TTC549 (cell line): ENCODE measurements around the gene KSR1.
"Not testable (repeated sequence)": the region's sequence is repeated elsewhere in the genome, so short reads cannot be mapped to it uniquely, and the experiment has no call there.

Source experiments
- FAIRE-seq: peaks from 2 replicates; lab custom pipeline; 2012; peaks lifted over from hg19 to GRCh38; lab: Jason Lieb, UNC

The KSR1 gene

DNA sequence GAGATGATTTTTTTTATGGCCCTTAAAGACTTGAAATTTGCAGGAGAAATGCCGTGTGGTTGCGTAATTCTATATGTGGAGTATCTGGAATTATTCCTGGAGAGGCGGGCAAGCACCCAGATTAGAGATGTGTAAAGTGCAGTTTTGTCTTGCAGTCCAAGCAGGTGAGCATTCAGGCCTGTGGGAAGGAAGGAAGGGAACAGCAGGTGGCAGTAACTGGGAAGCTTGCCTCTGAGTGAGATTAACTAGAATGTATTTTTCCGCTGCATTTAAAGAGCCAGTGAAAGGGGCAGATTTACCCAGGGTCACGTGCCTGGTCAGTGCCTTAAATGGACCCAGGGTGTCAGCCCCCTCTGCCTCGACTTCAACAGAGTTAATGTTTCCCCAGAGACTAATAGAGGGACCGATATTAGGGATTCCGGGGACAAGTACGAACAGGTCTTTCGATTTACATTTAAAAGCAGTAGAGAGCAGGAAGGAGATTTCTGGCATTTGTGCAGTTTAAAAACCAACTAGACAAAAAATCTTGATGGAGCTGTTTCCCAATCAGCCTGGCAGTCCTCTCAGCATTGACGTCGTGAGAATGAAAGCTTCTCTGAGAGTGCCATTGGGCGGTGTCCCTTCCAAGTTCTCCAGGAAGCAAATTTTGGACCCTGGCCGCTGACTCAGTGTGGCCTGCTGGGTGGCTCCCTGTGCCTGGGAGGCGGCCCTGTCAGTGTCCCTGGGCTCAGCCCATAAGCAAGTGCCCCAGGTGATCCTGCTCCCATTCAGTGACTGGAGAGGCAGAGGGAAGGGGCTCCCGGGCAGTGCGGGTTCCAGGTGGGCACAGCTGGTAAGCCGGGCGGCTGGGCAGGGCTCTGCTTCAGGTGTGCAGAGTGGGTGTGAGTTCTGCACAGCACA is 38.2 kb downstream of the KSR1 start:
- FAIRE-seq, result no peak

DNA sequence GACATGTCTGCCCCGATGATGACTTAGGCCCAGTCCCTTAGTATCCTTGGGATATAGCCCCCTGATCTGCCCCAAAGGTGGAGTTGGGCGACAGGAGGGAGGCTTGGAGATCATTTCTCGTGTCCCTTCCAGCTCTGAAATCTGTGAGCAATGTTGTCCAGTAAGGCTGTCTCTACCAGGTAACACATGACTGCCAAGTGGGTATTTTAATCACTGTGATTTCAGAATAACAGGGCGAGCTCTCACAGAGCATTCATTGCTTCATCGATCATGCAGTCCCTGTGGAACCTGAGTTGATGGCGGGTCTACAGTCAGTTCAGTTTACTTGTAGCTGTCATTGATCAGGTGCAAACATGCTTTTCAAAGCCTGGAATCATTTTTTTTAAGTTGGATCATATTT is 39.2 kb downstream of the KSR1 start:
- FAIRE-seq, result no peak

DNA sequence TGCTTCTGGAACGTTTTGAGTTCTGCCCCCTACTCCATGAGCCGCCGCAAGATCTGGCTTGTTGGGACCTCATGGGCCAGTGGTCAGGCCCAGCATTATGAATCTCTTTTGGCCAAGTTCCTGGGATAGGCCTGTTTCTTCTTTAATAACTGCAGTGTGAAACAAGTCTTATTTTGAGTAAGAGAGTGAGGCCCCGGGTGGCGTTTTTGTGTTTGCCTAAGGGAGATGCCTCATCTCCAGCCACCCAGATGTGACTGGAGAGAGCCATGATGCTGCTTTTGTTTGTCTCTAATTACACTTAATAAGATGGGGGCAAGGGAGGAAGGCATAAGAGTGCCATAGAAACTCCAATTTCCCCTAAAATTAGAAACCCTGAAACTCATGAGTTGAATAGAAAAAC is 39.8 kb downstream of the KSR1 start:
- no peak for FAIRE-seq

DNA sequence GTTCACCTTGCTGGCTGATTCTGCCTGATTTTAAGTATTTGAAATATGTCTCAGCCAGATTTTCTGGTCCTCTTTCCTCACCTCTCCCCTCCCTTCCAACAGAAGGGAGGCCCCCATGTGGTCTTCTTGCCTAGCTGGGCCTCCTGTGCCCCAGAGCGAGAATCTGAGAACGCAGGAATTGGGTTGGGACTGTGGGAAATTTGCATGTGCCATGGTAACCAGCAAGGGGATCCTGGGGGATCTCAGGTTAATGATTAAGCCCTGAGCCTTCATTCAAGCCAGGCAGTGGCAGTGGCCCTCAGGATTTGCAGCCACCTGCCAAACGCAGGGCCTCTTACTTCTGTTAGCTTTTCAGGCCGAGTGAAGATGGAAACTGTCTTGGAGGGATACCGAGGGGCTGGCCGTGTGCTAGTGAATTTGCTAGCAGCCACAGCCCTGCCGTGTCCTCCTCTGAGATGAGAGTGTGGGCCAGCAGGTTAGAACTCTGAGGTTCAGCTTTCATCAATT is 40.2 kb downstream of the KSR1 start:
- no peak for FAIRE-seq

DNA sequence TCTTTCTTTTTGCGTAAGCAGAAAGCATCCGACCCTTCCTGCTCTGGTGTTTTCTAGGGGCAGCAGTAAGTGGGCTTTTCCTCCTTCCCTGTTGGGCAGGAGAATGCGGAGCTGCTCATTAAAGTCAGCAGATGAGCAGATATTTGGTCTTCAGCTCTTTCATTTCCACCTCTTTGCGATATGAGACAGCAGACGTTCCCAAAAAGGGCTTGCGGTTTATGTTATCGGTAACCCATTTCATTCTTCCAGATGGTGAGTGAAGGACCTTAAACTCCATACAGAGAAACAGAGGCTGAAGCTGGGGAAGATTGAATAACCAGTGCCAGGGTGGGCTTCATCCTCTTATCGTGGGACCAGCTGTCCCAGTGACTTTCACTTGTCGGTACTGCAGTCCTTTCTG is 40.7 kb downstream of the KSR1 start:
- FAIRE-seq, result no peak

DNA sequence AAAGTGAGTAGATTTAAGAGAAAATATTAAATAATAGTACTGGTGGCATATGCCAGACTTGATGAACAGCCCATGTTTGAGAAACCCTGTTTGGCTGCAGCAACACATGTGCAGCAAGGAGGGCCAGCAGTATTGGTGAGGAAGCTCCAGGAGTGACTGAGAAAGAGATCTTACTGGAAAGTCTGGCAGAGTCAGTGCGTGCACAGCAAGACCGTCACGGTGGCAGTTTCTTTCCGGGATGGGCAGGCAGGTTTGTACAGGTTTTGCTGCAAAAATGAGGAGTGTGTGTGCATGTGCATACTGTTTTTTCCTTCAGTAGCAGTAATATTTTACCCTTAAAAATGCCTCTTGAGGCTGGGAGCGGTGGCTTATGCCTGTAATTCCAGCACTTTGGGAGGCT is 41.4 kb downstream of the KSR1 start:
- no peak for FAIRE-seq

DNA sequence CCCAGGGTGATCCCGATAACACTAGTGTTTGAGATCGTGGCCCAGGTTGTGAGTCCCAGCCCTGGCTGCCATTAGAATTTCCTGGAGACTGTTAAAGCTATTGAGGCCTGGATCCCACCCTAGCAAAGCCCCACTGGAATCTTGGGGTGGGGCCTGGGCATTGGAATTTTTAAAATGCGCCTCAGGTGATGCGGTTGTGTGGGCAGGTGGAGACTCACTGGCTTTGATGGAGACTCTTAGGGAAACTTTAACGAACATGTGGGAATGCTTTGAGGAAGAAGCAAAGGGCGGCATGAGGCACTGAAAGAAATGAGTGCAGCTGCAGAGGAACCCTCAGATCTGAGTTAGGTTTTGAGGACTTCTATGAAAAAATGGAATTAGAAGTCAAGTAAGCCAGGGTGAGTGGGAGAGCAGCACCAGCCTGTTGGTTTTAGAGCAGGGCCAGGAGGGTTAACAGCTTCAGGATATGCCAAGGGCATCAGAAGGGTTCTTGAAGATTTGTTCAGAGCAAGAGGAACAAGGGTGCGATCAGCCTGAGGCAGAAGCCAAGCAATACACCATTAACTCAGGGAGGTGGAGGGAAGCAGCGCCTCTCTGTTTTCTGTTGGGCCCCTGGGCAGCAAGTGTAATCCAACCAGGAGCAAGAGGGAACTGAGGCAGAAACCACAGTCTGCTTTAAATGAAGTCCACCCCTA is 42.5 kb downstream of the KSR1 start:
- FAIRE-seq, result no peak

DNA sequence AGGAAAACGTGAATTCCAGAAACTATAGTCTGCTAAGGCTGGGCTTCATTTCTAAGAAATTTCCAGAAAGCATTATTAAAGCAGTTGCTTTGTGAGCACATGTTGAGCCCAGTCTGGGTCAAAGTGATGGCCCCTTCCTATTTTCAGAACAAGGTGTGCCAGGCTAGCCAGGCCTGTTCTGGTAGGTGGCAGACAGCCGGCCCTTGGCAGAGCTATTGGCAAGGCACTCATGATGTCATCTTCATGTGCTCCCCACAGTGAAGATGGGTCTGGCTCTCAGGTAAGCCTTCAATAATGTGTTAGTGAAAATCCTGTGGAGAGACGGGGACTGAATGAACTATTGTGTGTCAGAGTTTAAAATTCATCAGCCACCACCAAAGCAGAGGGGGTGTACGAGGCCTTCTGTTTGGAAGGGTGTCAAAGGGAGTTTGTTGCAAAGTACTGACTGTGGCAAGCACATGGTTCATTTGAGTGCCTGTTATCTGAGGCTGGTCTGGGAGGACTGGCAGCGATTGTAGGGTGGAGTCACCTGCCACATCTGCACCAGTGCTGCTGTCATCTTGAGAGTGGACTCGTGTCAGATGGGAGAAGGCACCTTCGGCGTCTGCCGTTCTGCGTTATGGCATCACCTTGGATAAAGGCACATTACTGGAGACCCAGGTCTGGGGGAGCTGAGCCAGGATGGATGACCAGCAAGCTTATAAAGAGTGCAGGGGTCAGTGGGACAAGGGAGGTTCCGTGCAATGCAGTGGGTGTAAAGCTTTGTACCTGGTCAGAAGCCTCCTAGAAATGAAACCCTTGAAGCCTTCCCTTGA is 43.4 kb downstream of the KSR1 start:
- no peak for FAIRE-seq

DNA sequence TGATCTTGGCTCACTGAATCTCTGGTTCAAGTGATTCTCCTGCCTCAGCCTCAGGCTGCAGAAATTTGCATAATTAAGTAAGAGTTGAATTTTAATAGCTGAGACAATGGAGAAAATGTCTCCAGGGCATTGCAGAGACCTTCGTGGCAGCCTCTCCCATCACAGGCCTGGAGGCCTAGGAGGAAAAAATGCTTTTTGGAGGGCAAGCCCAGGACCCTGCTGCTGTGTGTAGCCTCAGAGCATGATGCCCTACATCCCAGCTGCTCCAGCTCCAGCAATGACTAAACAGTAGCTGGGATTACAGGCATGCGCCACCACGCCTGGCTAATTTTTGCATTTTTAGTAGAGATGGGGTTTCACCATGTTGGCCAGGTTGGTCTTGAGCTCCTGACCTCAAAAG is 45.1 kb downstream of the KSR1 start:
- FAIRE-seq, result not testable (repeated sequence)

DNA sequence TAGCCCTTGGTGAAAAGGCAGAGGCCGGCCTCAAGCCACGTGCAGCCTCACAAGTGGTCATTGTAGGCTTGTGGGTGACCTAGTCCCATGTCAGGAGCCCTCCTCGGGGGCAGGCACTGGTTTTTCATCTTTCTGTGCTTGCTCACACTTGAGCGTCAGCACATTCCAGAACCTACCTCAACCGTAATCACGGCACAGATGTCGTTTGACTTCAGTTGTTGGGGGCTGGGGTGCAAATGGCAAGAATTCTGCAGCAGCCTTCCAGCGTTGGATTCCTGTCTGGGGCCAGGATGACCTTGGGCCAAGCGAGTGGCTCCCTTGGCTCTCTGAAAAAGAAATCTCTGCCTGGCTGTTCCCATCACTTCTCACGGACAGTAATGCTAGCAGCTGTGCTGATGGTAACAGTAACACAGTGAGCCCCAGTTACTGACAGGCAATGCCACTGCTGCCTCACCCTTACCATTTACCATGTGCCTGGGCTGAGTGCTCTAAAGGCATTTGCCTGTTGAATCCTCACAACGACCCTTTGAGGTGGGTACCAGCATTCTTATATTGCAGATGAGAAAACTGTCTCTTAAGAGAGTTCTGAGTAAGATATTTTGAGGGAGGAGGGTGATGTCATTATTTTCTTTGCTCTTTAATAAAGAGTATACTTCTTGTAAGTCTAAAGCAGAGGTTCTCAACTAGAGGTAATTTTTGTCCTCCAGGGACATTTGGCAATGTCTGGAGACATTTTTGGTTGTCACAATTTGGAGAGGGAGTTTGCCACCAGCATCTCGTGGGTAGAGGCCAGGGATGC is 46.5 kb downstream of the KSR1 start:
- no peak for FAIRE-seq

DNA sequence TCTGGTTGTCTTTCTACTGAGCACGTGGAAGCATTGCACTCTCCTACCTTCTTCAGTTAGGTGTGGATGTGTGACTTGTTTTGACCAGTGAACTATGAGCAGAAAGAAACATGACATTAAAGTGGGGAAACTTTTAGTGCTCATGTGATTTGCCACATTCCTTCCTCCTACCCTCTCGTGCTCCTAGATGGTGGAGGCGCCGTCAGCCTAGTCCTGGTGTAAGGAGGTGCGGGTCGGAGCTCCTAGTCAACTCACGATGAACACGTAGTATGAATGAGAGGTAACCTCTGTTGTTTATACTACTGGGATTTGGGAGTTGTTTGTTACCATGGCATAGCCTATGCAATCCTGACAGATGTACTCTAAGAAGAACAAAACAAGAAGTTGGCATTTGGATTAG is 47.4 kb downstream of the KSR1 start:
- no peak for FAIRE-seq

DNA sequence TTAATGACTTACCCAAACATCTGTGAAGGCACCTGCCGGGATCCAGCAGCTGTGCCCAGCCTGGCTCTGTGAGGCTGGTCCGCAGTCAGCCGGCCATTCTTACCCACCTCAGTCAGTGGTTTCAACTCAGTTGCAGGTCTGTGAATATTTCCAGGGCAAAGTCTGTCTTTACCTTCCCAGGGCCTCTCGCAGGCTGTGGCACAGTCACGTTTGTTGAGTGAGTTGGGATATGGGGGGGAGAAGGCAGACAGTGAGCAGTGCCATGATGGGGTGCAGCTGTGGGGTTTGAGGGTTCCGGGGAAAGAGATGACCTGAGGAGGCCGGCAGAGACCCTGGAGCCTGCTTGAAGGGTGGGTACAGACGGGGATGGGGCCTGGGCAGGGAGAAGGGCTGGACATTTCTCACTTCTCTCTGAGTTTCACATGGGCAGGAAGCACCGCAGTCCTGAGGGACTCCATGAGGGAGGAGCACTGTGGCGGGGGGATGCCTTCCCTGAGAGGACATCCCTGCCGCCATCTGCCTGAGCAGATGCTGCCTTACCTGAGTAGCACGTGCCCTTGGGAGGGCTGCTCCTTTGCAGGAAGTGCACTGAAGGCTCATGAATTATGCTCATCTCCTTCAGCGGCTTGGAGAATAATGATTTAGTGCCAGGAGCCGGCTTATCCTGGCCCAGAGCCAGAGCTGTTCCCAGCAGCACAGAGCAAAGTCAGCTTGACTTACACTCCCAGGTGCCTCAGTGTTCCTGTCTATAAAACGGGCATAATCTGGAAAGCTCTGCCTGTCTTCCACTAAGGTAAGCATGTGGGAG is 48.1 kb downstream of the KSR1 start:
- FAIRE-seq, result no peak

DNA sequence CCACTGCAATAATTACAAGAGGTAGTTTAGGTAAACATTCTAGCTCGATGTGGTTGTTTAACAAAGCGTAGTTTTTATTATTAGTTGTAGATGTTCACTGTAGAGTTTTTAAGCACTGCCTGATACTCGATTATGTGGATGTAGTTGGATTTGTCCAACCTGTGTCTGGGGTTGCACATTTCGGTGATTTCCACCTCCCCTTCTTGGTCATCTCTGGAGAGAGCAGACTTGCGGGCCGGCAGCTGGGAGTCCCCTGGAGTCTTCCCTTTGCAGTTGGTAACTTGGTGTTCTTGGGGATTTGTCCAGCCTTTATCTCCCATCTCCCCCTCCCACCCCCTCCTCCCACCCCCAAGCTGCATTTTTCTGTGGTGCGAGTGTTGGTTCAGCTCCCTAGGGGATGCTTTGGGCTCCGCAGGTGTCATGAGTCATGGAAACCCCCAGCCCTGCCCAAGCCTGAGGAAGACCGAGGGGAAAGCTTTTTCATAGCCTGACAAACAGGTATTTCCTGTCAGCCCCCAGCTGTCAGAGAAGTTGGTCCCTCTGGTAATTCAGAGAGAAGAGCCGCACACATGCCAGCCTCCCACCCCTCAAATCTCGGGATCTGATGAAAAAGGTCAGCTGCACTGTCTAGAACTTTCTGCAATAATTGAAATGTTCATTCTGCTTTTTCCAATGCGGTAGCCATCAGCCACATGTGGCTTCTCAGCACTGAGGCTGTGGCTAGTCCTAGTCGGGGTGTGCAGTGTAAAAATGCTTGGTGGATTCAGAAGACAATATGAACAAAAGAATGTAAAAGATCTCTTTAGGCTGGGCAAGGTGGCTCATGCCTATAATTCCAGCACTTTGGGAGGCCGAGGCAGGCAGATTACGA is 50.3 kb downstream of the KSR1 start:
- FAIRE-seq, result no peak

DNA sequence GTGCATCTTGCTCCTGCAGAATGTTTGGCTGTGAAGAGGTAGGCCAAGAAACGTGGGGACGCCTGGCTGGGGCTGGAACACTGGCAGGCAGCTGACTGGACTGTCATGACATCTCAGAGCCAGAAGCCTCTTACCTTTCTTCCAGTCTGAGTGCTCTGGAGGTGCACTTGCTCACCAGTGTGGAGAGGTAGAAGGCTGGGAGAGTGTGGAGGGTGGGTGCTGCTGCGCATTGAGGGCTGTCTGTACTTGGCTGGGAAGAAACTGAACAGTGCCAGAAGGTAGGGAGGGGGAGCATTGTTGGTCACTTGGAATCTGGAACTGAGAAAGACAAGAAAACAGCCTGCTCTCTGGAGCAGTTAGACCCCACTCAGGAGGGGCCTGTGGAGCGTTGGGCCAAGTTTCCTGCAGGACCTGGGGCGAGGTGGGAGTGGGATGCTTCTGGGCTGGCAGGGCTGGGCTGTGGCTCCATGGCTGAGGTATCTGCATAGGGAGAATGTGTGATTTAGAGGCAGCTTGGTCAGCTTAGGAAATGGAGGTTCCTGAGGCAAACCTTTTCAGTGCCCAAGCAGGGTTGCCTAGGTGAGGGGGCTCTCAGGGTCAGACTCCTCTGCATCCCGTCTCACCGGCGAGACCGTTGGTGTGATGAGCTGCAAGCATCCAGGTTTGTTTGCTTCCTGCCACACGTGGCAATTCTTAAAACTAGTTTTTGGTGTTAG is 55.1 kb downstream of the KSR1 start:
- FAIRE-seq, result no peak

DNA sequence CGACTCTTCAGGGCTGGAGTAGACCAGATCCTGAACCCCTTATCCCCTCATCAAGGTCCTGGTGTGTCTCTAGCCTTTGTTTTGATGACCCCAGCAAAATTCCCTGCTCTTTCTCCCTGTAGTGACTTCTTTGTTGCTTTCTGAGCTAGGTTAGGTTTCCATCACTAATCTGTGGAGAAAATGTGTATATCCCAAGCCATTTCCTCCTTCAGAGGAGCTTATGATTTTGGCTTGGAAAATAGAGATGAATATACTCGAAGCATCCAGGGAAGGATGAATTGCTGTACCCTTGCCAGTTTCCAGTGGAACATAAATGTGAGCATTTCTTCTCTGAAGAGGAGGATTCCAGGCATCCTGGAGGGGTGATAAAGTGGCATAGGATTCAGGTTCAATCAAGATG is 55.8 kb downstream of the KSR1 start:
- no peak for FAIRE-seq

DNA sequence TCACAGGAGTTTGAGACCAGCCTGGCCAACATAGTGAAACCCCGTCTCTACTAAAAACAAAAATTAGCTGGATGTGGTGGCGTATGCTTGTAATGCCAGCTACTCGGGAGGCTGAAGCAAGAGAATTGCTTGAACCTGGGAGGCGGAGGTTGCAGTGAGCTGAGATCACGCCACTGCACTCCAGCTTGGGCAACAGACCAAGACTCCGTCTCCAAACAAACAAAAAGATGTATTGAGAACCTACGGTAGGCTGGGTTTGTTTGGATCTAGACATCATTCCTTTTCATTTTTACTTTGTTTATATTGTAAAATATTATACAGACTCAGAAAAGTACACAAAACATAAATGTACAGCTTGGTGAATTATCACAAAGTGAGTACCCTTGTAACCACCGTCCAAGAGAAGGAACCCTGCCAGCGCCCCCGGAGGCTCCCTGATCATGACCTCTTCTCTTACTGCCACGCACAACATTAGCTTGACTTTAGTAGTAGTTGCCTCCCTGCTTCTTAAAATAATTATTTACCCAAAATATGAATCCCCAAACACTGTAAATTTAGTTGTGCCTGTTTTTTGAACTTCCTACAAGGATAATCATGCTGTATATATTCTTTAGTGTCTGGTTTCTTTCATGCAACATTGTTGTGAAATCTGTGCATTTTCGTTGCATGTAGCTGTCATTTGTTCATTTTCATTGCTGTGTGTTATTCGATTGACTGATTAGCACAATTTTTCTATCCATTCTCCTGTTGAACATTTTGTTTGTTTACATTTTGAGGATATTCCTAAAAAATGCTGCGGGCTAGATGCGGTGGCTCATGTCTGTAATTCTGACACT is 56.5 kb downstream of the KSR1 start:
- no peak for FAIRE-seq

DNA sequence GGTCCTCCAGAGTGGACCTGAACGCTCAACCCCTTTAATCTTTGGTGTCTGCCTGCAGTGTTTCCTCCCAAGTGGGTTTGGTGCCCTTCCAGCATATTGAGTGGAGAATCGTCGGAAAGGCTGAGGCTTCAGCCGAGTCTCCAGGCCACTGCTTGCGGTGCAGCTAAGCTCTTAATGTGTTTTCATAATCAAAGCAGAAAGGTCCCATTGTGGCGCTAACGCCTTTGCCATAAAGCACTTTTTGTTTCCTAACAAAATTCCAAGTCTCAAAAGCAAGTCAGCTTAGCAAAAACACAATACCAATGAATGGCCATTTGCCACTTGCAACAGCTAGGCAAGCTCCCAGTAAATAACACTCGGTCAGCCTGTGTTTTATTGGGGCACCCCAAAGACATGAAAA is 57.6 kb downstream of the KSR1 start:
- no peak for FAIRE-seq
